ENCODE data around the gene DAZAP1.

Gene DAZAP1

DNA sequence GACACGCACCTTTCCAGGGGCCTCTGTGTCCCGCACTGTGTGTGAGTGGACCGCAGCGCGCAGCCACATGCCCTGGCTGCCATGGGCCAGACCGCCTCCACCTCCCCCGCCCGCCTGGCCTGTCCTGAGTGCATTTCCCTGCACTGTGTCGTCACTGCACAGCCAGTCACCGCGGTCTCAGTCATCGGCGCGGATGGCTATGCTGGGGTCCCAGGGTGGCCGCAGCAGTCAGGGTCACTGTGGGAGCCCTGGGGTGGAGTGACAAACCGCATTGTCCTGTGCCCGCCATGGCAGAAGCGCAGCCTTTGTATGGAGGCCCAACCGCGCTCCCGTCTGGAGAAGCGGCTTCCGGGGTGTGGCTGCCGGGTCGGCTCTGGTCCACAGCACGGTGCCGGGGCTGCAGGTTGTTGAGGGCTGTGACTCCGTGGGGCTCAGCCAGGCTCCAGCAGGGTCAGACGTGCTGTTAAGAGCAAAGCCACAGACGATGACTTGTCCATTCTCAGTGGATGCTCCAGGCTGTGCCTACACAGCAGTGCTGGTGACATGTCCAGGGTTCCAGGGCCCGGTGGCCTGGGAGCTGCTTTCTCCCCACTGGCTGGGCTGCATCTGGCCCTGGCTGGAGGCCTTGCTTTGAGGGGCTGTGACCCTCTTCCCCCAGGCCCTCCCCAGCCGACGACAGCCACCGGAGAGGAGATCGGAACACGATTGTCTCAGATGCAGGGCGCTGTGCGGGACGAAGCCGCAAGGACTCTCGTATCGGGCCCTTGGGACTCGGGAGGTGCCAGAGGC lies 30.0 kb upstream of the DAZAP1 start:
- ATAC-seq (no peak), DNase-seq (no peak)

DNA sequence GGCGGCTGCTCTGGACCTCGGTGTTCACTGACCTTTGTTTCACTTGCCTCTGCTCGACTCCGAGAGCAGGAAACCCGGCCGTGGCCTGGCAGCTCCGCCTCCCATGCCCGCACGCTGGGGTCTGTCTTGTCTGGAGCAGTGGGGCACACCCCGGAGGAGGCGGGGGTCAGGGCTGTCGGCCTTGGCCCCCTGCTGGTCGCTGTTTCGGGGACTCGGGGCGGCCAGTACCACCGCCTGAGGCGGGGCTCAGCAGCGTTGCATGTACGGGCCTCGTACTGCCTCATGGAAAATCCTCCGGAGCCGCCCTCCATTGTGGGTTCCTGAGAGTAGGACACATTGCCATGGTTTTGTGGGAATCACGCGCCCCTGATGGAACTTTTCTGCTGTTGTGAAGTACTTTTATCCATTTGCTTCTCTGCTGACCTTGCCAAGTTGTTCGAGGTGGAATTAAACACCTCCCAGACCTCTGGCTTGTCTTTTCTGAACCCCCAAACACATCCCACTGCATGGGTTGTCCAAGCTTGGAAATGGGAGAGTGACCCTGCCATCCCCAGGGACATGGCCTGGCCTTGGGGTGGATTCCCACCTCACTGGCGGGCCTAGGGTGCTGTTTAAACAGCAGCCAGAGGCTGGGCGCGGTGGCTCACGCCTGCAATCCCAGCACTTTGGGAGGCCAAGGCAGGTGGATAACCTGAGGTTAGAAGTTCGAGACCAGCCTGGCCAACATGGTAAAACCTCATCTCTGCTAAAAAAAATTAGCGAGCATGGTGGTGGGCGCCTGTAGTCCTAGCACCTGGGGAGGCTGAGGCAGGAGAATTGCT lies 29.2 kb upstream of the DAZAP1 start:
- DNase-seq (no peak), ATAC-seq (no peak)

DNA sequence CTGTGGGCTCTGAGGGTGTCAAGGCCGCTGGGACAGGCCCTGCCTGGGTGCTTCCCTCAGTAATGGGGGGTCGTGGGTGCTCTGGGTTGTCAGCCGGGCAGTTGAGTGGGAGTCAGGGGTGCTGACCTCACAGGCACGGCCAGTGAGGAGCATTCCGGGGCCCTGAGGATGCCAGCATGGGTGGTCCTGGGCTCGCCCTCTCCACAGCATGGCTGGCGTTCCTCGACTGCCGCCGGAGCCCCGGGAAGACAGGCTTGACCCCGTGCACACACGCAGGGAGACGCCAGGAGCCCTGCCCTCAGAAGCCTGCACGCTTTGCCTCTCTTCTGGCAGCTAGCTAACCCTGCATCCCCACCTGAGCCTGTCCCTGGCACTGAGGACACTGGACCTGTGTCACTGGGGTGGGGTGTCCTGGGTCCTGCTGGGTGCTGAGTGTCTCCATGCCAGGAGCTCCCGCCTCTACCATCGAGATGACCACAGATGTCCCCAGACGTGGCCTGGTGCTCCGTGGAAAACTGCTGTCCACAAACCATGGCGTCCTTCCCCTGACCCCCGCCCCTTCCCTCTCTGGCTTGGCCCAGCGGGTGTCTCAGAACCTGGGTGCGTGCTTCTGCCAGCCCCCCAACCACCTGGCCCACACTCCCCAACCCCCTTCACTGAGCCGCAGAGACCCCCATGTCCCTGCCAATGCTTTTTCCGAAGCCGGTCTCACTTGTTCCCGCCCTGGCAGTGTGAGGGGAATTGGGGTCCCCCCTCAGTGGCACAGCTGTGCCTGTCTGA lies 28.1 kb upstream of the DAZAP1 start:
- ATAC-seq (no peak), DNase-seq (no peak)

GRCh38 chr19:1379961-1380489 lies 27.4 kb upstream of the DAZAP1 start:
- no peak for DNase-seq
- ATAC-seq, result no peak

DNA sequence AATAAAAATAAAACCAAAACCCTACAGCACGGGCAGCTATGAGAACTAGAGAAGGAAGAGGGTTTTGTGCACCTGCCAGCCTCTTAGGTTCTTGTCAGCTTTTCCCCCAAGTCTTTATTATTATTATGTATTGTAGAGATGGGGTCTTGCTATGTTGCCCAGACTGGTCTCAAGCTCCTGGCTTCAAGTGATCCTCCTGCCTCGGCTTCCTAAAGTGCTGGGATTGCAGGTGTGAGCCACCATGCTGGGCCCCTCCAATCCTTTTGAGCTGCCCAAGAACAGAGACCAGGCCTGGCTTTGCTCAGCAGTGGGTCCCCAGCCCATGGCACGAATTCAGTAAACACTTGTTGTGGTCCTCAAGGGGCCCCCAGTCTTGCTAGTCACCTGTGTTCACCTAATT lies 25.1 kb upstream of the DAZAP1 start:
- ATAC-seq (no peak), DNase-seq (no peak)

- ATAC-seq (no peak), DNase-seq (no peak)
Observed at GRCh38 chr19:1383017-1383311, 24.4 kb upstream of the DAZAP1 start.

- peak; percentile 88 for ATAC-seq
- DNase-seq, result peak; percentile 94
Observed at GRCh38 chr19:1383312-1384084, 23.9 kb upstream of the DAZAP1 start, which contains the start of gene NDUFS7. NDUFS7 (plus strand) TSS chr19:1383907; CDS start chr19:1383927, 20 bp downstream.

DNA sequence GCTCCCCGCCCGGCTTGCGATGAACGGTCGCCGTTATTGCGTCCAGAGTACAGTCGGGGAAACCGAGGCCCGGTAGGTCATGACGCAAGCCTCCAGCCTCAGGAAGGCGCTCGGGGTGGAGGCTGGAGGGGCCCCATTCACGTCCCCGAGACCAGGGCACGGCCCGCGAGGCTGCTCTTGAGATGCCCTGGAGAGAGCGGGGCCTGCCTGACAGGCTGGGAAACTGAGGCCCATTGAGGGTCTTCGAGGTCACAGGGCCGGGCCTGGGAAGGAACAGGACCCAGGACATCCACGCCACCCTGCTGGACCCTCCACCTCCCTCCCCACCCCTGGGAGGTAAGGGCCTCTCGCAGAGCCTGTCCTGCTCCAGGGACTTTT lies 23.3 kb upstream of the DAZAP1 start:
- no peak for ATAC-seq

DNA sequence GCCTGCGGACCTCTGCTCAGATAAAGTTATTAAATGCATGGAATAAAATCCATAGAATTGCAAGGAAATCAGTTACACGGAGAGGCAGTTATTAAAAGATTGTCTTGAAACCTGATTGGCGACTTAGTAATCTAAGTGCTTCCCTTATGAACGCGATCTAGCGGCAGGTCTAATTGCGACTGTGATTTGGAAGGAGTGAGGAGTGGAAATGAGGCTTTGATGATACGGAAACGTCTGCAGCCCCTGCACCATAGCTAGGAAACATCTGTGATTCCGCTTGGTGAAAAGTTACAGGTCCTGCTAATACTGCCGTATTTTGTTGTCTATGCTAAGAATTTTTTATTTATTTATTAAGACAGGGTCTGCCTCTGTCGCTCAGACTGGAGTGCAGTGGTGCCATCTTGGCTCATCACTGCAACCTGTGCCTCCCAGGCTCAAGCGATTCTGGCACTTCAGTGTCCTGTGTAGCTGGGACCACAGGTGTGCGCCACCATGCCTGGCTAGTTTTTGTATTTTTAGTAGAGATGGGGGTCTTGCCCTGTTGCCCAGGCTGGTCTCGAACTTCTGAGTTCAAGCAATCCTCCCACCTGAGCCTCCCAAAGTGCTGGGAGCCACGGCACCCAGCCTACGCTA lies 22.8 kb upstream of the DAZAP1 start:
- DNase-seq (no peak), ATAC-seq (no peak)

More for the DNA sequence above, 23.3 kb upstream of the DAZAP1 start:
- DNase-seq, result no peak

- DNase-seq, result no peak
Observed at GRCh38 chr19:1385816-1386215, 21.6 kb upstream of the DAZAP1 start.

DNA sequence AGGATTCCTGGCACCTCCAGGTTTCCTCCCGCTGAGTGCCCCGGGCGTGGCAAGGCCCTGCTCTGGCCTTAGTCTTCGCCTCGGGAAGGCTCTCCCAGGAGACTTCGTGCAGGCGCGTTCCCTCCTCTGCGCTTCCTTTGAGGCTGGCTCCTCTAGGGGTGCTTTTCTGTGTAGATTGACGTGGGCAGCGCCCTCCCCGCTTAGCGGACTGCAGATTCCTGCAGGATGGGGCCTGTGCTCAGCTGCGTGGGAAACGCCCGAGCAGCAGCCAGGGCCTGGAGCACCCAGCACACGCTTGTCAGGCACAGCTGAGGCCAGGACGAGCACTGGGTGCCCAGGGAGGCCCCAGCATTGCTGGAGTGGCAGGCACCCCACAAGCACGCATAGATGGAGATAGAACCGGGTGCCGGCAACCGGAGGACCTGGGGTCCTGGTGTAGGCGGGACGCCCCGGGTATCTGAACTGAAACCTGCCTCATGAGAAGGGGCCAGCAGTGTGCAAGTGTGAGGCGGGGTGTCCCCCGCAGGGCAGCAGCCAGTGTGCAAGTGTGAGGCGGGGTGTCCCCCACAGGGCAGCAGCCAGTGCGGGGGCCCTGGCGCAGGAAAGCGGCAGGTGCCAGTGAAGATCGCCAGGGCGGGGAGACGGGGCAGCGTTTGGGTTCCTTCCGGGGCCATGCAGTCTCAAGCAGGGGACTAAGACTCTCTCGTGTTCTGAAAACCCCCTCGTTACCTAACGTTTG lies 20.3 kb upstream of the DAZAP1 start:
- DNase-seq, result no peak
- no peak for ATAC-seq

More at GRCh38 chr19:1385816-1386215, 21.6 kb upstream of the DAZAP1 start:
- no peak for ATAC-seq

DNA sequence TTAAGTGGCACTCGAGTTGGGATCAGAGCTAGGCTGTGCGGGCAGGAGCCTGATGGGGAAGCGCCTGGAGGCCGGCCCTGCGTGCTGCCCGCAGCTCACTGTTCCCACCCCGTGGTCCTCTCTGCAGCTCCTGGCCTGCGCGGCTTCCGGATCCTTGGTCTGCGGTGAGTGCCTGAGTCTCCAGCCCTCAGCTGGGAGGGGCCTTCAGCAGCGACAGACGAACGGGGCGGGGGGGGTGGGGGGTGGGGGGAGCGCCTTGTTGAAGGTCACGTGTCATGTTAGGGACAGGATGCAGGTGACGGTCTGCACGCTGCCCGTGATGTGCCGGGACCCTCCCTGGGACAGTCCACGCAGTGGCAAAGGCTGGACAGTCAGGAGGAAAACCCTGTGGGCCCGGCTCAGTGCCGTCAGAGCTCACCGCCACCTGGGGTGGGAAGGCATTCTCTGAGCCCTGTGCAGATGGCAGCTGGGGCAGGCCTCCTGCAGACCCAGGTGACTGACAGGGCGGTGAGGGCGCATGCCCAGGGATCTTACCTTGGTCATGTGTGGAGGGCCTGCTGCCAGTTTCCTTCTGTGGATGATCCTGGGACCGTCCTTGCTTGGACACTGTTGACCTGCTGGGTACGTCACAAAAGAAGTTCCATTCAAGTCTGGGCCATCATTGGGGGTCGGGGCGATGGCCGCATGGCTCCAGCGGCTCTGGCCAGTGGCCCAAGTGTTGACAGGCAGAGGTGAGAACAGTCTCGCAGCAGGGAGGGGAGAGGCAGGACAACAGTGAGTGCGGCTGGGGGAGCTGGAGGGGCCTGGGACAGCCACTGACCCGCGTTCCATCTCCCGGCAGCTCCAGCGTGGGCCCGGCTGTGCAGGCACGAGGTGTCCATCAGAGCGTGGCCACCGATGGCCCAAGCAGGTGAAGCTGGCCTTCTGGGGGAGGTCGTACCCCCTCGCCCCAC lies 19.4 kb upstream of the DAZAP1 start:
- ATAC-seq (no peak), DNase-seq (no peak)

- DNase-seq (no peak), ATAC-seq (no peak)
Observed at GRCh38 chr19:1388637-1389026, 18.8 kb upstream of the DAZAP1 start.

DNA sequence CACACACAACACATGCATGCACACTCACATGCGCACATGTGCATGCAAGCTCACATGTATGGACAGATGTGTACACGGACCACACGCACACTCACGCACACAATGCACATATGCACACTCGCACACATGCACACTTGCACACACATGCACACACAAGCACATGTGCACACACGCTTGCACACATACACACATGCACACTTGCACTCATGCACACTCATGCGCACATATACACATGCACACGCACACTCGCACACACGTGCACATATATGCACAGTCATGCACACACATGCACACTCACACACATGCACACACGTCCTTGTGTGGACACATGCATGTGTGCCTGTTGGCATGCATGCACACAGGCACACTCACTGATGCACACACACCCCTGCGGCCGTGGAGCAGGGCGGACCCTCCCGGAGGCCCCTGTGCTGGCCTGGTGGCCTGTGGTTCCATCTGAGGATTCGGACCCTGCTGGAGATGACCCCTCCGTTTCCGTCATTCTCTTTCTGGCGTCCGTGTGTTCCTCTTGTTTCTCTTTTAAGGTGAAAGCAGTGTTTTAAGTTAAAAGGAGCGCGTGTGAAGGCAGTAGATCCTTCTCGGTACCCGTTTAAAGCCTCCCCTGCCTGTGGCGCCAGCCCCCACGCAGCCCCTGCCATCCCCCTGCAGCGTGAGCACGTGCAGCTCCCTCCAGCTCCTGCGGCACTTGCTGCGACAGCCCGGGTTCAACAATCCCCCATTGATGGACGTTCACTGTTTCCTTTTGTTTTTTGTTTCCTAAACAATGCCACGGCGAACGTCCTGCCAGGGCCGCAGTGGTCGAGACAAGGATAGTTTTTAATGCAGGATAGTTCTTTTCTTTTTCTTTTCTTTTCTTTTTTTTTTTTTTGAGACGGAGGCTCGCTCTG lies 18.1 kb upstream of the DAZAP1 start:
- ATAC-seq, result no peak

DNA sequence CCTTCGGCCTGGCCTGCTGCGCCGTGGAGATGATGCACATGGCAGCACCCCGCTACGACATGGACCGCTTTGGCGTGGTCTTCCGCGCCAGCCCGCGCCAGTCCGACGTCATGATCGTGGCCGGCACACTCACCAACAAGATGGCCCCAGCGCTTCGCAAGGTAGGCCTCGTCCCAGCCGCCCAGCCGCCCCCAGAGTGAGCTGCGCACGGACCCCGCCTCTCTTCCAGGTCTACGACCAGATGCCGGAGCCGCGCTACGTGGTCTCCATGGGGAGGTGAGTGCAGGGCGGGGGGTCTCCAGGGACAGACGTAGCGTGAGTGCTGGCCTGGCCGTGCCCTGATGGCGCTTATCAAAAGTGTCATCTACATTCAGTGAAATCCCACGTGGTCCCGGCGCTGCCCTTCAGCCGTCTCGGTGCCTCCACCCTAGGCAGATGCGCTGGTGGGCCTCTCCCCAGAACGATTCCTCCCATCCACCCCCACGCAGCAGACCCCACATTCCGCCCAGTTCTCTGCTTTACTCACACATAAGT lies 16.4 kb upstream of the DAZAP1 start:
- no peak for ATAC-seq
- no peak for DNase-seq

More for the DNA sequence above, 18.1 kb upstream of the DAZAP1 start:
- no peak for DNase-seq

- DNase-seq, result no peak
- no peak for ATAC-seq
Observed at GRCh38 chr19:1392407-1392806, 15.0 kb upstream of the DAZAP1 start.

DNA sequence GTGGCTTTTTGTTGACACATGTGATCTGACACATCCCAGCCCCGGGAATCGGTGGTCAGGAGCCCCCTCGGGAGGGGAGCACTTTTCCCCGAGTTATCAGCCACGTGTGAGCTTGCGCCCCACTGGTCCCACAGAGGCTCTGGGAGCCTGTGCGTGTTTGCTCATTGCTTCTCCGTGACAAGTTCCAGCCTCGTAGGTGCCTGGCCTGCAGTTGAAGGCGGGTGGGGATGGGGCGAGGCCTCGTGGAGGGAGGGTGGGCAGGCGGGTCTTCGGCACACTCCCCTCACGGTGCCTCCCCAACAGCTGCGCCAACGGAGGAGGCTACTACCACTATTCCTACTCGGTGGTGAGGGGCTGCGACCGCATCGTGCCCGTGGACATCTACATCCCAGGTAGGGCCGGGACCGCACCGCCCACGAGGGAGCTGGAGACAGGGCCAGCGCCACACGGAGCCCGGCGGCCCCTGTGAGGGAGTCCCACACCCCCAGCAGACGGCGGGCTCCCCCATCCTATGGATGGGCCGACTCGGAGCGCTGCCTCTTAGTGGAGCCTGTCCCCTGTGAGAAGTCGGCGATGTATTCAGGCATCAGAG lies 14.4 kb upstream of the DAZAP1 start:
- ATAC-seq (no peak), DNase-seq (no peak)

DNA sequence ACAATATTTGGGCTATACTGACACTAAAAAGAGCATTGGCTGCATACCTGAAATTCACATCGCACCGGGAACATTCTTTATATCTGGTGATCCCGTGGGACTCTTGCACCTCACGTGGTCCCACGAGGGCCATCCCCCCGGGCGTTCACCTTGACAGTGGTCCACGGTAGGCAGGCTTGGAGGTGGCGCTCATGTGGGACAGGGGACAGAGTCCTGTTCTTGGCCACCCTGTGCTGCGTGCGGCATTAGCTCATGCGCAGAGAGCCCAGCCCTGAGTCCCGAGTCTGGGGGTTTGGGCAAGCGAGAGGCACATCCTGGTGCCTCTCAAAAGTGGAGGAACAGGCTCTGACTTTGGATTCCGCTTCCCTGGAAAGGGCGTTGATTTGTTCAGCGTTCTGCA lies 13.5 kb upstream of the DAZAP1 start:
- DNase-seq (no peak), ATAC-seq (no peak)
